H1 (cell line): ENCODE data around the gene COL6A3.
"Not testable (repeated sequence)": the region's sequence is repeated elsewhere in the genome, so short reads cannot be mapped to it uniquely, and the experiment has no call there.

ENCODE experiments used
- FOSL1 ChIP-seq: IDR thresholded peaks from 2 replicates; pipeline ENCODE4 v1.6.1; 2011; ENCODE audit warnings: mild to moderate bottlenecking, low read depth, low read length, moderate library complexity; ENCODE audit not compliant: insufficient read depth
- GABPA ChIP-seq: IDR thresholded peaks from 2 replicates; pipeline ENCODE4 v1.6.1; 2011; ENCODE audit warnings: mild to moderate bottlenecking, low read length, moderate library complexity, borderline replicate concordance; ENCODE audit not compliant: insufficient read depth
- HDAC2 ChIP-seq, 2 experiments: fragments of 300-600 bp in 1 of 2; sonication (generic) in 1 of 2; IDR thresholded peaks; 2 replicates each; pipeline ENCODE4 v1.6.1; 2011 to 2012; ENCODE audit warnings: low read depth in 2 of 2, low read length in 2 of 2, mild to moderate bottlenecking in 2 of 2, moderate library complexity in 2 of 2, borderline replicate concordance in 1 of 2, inconsistent platforms in 1 of 2
- RFX5 ChIP-seq: IDR thresholded peaks from 2 replicates; pipeline ENCODE4 v1.6.1; 2011; ENCODE audit warnings: low read depth, low read length, improper control_type of control experiment, borderline replicate concordance
- SP1 ChIP-seq: IDR thresholded peaks from 2 replicates; pipeline ENCODE4 v1.6.1; 2011; ENCODE audit warnings: low read depth, low read length
- TAF1 ChIP-seq: IDR thresholded peaks from 2 replicates; pipeline ENCODE4 v1.6.1; 2011; ENCODE audit warnings: mild to moderate bottlenecking, low read depth, low read length

- not testable (repeated sequence) for TF ChIP-seq GABPA; FOSL1; RFX5; SP1; HDAC2 (IDR thresholded peaks at IDR 0.05; ENCODE audit: borderline replicate concordance in 1 of 2, low read depth in 2 of 2, low read length in 2 of 2); TAF1
These were observed 4.7 kb downstream of the COL6A3 start for GRCh38 chr2:237409263-237409662.
